NCI-H146 (cell line): ENCODE measurements around the gene CADPS2.

ENCODE experiments used
- DNase-seq: peaks from one replicate; lab custom pipeline; 2025; lab: John Stamatoyannopoulos, UW

The CADPS2 gene

DNA sequence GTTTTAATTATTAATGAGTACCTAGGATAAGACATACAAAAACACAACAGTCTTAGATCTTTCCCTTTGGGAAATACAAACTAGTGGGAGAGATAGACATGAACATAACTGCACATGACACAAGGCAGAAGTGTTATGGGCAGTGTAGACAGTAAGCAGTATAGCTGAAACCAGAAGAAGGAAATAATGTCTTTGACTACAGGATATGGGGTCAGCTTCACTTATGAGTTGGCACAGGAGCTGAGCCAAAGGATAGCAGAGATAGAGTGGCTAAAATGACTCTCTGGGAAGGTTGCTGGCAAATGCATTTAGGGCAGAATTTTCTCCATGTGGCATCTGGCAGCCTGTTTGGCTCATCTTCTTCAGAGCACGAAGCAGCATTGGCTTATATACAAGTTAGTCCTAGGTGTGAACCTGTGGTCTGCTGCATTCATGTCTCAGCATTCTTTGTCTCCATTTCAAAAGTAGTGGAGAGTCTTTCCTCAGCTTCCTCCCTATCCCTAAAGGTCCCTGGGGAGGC is 521.4 kb downstream of the CADPS2 start:
- DNase-seq, result no peak

- no peak for DNase-seq
Measured at GRCh38 chr7:122363144-122363543, 523.1 kb downstream of the CADPS2 start.

GRCh38 chr7:122362473-122362872 is 523.8 kb downstream of the CADPS2 start:
- DNase-seq, result no peak

GRCh38 chr7:122354656-122355055 is 531.6 kb downstream of the CADPS2 start:
- DNase-seq, result no peak

DNA sequence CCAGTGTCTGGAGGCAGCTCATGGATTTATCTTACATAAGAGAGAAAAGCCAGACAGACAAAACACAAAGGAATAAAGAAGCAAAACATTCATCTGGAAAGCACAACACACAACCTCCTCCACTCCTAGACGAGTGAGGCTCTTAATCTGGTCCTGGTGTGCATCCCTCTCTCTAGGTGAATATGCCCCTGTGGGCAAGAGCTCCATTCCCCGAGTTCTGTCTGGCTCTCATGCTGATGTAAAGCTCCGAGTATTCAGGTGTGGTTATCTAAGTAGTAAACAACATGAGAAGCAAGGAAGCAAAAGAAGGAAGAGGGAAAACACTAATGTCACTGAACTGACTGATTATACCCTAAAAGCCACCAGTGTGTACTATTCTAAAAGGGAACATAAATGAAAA is 533.8 kb downstream of the CADPS2 start:
- no peak for DNase-seq

- no peak for DNase-seq
Measured at GRCh38 chr7:122350701-122351100, 535.6 kb downstream of the CADPS2 start.

- DNase-seq, result no peak
Measured at GRCh38 chr7:122344303-122344620, 542.0 kb downstream of the CADPS2 start.

GRCh38 chr7:122343601-122344302 is 542.5 kb downstream of the CADPS2 start:
- no peak for DNase-seq

- no peak for DNase-seq
Measured at GRCh38 chr7:122340427-122340826, 545.8 kb downstream of the CADPS2 start.

DNA sequence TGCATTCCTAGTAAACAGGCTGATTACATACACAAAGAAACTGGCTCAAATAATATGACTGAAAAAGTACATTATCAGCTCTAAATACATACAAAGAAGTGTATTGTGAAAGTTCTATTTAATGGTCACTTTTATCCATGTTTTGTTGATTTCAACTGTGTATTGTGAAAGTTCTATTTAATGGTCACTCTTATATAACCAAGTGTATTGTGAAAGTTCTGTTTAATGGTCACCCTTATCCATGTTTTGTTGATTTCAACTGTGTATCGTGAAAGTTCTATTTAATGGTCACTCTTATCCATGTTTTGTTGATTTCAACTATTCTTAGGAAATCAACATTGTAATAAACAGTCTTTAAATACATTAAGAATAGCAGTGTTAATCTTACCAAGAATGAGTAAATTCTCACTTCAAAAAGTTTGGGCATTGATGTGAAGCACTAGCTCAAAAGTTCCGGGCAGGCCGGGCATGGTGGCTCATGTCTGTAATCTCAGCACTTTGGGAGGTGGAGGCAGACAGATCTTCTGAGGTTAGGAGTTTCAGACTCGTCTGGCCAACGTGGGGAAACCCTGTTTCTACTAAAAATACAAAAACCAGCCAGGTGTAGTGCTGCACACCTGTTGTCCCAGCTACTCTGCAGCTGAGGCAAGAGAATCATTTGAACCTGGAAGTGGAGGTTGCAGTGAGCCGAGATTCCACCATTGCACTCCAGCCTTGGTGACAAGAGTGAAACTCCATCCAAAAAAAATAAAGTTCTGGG is 546.9 kb downstream of the CADPS2 start:
- DNase-seq, result no peak

GRCh38 chr7:122337011-122337410 is 549.2 kb downstream of the CADPS2 start:
- peak; percentile 65 for DNase-seq

DNA sequence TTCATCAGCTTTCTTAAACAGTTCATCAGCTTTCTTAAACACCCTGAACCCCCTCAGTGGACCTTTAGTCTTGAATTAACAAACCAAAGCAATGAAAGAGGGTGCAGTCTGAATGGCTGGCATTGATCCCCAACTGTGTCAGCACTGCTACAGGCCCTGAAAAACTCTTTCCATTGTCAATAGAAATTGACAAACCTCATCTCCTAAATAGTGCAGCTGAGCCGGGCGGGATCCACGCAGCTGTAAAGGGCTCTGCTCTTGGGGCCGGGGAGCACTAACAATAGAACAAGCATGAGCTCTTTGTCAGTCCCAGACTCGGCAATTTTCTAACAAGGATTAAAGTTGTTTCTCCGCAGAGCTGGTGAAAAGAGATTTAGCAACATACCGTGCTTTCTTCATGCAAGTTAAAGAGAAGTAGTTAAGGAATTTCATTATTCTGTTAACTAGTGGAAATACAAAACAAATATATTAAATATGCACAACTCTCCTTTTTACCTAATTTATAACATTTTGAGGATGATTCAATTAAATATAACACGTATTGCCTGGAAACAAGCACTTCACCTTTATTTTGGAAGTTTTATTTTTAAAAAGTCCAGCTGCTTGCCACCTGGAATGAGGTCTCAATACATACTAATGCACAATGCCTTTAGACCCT is 557.0 kb downstream of the CADPS2 start:
- DNase-seq, result no peak

- DNase-seq, result no peak
Measured at GRCh38 chr7:122327969-122328368, 558.3 kb downstream of the CADPS2 start.

GRCh38 chr7:122316467-122317388 is 569.5 kb downstream of the CADPS2 start:
- no peak for DNase-seq

GRCh38 chr7:122315507-122316466 is 570.5 kb downstream of the CADPS2 start:
- DNase-seq, result no peak

- no peak for DNase-seq
Measured at GRCh38 chr7:122314284-122314683, 572.0 kb downstream of the CADPS2 start.

GRCh38 chr7:122312789-122313188 is 573.5 kb downstream of the CADPS2 start:
- DNase-seq, result no peak

- no peak for DNase-seq
Measured at GRCh38 chr7:122311734-122312450, 574.4 kb downstream of the CADPS2 start.

GRCh38 chr7:122311050-122311700 is 575.1 kb downstream of the CADPS2 start:
- DNase-seq, result no peak
